ENCODE results near the gene RNF114.

RNF114 gene

DNA sequence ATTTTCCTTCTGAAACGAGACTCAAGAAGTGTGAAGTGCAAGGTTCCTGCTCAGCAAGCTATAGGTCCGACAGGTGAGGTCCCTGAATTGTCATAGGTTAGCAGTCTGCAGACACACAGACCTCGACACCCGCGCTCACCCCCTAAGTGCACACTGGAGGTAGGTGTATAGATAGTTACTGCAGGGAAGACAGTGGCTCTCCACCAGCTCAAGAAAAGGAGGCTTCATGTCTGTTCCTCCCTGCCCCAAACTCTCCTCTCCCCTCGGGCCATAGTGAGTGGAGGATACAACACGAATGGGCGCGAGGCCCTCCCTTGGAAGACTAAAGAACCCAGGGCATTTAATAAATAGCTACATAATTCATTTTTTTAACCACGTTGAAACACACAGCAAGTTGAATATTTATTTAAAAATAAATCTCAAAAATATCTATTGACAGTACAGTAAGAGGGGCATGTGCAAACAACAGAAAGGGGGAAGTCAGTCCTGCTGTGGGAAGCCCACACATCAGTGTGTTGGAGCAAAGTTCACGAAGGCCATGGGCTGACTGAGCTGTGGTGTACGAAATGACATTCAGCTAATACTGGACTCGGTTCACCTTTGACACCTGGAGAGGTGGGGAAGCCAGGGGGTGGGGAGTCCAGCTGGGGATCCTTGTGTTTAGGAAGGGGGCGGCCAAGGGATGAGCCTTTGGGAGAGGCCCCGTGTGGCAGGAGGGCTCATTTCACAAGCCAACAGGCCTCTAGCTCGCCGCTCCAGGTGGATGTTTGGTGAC lies 31.6 kb upstream of the RNF114 start:
- no peak for DNase-seq

DNA sequence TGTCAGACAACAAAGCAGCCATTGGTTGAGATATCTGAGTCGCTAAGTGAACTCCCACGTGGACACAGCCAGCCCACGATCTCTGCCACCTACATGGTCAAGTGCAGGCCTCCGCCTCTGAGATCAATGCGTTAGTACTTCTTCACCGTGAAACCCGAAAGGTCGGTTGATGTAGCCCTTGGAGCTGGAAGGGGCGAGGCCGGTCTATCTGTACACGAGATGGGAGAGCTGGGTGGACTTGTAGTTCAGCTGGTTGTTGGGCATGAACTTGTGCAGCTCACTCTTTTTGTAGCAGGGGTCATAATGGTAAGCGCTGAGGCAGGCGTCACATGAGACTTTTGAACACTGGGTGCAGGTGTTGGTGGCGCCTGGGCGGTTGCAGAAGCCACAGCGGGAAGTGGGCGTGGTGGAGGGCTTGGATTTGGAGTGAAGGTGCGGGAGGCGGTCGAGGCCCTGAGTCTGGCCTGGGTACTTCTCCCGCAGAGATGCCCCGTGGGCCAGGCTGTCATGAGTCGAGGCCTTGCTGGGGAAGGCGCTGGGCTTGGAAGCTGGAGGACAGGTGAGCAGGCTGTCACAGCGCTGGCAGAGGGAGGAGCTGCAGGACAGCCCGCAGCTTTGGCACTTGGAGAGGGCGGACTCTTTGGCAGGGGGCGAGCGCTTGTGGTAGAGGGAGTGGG lies 30.6 kb upstream of the RNF114 start:
- no peak for DNase-seq

DNA sequence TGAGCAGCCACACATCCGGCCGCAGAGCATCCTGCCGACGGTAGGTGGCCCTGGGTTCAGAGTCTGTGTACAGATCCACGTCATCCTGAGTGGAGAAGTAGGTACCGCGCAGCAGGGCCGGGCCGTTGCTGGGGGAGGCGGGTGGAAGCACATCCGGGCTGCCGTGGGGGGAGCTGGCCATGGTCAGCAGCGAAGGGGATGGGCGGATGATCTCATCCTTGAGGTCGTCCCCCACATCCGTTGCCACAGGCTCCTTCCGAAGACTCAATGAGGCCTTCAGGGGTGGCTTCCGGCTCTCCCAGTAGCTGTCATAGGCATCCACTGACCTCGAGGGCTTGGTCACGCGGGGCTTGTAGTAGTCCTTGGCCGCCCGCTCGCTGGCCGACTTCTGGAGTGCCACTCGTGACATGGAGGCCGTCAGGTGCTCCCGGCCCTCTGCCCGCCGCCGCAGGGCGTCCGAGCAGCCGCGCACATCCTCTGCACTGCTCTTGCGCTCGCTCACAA lies 30.0 kb upstream of the RNF114 start:
- no peak for DNase-seq

DNA sequence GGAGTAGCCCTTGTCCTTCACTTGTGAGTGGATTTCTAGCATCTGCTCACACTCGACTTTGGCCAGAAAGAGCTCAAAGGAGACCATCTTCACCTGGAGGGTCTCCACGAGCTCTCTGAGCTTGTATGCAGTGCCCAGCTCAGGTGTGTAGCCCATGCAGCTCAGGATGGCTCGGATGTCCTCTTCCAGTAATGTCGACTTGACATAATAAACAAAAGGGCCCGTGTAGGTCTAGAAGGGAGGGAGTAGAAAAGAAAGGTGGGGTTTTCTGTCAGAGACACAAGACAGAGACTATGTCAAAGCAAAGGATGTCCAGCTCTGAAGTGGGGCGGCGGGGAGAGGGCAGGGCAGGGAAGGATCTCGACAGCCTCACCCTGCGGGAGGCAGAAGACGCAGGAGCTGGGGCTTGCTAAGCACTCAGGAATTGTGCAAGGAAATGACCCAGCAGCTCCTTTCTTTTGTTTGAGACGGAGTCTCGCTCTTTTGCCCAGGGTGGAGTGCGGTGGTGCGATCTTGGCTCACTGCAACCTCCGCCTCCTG lies 29.5 kb upstream of the RNF114 start:
- no peak for DNase-seq

DNA sequence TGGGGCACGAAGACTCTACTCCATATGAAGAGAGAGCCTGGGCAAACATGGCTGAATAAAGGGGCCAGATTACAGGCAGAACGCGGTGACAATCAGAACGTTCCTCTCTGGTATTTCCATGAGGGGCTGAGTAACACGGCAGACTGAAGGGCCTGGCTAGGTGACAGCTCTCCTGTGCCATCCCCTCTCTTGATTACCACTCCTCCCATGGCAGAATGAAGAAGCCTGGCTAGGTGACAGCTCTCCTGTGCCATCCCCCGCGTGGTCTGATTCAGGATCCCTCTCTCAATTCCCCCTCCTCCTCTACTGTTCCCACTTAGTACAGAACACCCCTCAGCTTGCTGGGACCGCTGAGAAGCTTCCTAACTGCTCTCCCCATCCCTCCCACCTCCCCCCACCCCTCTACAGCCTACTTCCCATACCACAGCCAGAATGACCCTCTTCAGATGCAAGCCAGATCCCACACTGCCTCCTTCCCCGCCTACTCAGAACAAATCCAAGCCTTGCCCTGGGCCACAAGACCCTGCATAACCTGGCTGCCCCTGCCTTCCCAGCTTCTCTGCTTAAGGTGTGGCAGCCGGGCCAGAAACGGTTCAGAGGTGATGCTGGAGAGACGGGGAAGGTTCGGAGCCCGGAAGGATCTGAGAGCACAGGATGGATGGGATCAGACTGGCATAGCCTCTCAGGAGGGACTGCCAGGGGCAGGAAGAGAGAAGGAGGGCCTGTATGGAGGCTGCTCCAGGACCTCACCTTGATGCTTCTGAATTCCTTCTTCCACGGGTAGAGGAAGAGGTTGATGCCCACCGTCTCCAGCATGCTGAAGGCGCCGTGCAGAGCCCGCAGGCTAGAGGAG lies 28.6 kb upstream of the RNF114 start:
- no peak for DNase-seq

- DNase-seq: no peak
Measured at GRCh38 chr20:49908258-49908565, 28.0 kb upstream of the RNF114 start.

DNA sequence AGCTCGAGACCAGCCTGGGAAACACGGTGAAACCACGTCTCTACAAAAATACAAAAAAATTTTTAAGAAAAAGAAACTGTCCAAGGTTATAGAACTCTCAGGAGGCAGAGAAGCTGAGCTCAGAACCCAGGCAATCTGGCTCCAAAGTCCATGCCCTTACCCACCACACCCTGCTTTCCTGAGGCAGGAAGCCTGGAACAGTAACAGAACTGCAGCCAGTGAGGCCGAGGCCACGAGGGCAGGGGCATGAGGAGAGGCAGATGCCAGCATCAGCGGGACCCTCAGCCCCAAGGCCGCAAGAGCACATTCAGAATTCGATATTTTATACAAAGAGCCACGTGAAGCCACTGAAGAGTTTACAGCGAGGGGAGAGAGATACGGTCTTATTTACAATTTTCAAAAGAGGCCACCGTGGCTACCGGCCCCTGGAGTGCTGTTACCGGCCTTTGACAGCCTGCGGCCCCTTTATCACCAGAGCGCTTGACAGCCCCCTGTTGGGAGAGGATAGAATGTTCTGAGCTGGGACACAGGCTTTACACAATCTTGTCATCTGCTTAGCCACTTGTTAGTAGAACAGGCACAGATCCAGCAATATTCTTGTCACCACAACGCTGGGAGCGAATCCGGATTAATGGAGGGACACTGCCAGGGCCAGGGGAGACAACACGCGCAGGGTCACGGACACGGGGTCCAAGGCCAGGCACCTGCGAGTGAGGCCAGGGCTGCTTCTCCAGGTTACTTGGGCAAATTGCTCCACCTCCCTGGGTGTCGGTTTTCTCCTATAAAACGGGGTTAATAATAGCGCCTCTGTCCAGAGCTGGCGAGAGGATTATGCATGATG lies 26.5 kb upstream of the RNF114 start:
- DNase-seq: no peak

- DNase-seq: no peak
Measured at GRCh38 chr20:49910340-49910706, 25.9 kb upstream of the RNF114 start.

DNA sequence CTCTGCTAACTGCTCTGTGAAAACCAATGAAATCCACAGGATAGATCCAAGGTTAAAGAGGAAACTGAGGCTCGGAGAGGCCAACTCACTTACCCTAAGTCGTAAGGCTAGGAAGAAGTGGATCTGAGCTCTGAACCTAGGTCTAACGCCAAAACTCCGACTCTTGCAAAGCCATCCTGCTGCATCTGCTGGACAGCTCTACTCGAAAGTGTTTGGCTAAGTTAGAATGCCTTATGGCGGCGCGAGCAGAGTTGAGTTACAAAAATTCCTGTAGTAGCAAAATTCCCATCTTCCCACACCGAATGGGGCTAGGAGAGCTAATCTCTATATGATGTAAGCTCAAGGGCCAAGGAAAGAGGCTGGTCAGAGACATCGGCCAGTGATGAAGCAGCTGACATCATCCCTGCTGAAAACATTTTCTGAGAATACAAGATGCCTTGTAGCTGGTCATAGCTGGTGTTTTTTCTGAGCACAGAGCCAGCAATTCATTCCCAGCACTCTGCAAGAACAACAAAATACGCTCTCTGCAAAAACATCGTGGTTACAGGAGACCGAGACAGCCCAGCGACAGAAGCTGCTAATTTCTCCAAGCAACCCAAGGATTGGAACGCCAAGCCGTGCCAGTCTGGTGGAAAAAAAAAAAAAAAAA lies 22.7 kb upstream of the RNF114 start:
- no peak for DNase-seq

GRCh38 chr20:49914310-49915117 lies 21.7 kb upstream of the RNF114 start:
- DNase-seq: peak in 1 of 2 experiments; percentile 24

DNA sequence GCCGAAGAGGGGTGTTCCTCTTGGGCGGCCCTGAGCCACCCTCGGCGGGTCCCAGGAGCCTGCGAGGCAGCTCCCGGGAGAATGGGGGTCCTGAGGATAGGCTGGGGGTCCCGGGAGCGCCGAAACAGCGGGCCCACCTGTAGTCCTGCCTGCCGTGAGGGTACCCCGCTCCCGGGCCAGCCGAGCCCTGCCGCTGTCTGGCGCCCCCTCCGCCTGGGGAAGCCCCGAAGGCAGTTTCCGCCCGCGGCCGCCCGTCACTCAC lies 21.1 kb upstream of the RNF114 start:
- DNase-seq: no peak

- peak; percentile 86 to 91 for DNase-seq
Measured at GRCh38 chr20:49915380-49916145, 20.6 kb upstream of the RNF114 start, which contains the start of gene SPATA2. Gene SPATA2 (minus strand): TSS chr20:49915529. CDS start chr20:49908490, 7,039 bp downstream.

DNA sequence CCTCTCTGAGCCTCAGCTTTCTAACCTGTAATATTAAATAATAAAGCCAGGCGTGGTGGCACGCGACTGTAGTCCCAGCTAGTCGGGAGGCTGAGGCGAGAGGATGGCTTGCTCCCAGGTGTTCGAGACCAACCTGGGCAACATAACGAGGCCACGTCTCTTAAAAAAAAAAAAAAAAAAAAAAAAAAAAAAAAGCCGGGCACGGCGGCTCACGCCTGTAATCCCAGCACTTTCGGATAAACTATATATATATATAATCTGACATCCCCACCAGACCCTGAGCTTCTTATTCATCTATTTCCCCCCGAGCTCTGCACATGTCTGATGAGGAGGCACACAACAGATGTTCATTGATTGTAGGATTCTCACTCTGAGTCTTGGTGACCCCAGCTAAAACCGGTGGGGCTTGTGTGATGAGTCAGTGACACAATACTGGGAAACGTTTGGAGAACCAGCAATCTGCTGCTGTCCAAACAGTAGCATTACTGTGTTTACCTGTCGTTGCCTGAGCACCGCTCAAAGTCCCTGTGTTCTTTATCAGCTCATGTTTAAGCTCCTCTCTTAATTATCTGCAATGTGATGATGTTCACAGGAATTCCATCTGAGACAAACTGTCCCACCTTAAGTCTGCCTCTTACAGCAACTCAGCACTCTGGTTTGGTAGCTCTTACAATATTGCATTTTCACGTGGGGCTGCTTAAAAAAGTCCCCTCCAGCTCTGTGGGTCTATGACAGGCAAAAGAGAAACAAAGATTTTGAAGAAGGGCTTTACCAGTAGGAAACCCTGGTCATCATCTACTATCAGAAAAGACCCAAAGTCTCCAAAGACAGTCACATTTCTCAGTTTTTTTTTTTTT lies 19.8 kb upstream of the RNF114 start:
- no peak for DNase-seq

GRCh38 chr20:49918446-49918845 lies 17.8 kb upstream of the RNF114 start:
- no peak for DNase-seq

DNA sequence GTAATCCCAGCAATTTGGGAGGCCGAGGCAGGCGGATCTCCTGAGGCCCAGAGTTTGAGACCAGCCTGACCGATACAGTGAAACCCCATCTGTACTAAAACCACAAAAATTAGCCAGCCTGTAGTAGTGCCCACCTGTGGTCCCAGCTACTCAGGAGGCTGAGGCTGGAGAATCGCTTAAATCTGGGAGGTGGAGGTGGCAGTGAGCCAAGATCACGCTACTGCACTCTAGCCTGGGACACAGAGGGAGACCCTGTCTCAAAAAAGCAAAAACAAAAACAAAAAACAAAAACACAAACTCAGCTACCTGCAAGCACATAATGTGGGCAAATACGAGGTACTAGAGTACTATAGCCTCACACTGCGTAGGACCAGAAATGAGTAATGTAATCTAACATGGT lies 17.2 kb upstream of the RNF114 start:
- no peak for DNase-seq

DNA sequence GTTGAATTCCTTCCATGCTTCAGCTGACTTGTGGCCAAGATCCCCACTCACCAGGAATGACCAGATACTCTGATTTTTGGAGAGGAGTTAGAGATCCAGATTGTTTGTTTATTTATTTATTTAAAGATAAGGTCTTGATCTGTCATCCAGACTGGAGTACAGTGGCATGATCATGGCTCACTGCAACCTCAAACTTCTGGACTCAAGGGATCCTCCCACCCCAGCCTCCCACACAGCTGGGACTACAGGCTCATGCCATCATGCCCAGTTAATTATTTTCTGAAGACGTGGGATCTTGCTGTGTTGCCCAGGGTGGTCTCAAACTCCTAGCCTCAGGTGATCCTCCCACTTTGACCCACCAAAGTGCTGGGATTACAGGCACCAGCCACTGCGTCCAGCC lies 16.7 kb upstream of the RNF114 start:
- DNase-seq: no peak

- DNase-seq: no peak
Measured at GRCh38 chr20:49924247-49924646, 11.9 kb upstream of the RNF114 start.

- DNase-seq: peak; percentile 22 to 44
Measured at GRCh38 chr20:49925901-49926454, 10.2 kb upstream of the RNF114 start.

Measured in AML-193 (cell line).